PFSK-1 (cell line): ENCODE data around the gene RANBP3.

Experiments used
- FOXP2 ChIP-seq: optimal IDR thresholded peaks from 2 replicates; pipeline ENCODE3; 2011; ENCODE audit warnings: borderline replicate concordance, control low read depth, inconsistent platforms; ENCODE audit not compliant: insufficient read depth; ENCODE audit errors: extremely low read length, extremely low read depth
- POLR2AphosphoS5 ChIP-seq: IDR thresholded peaks from 2 replicates; pipeline ENCODE4 v1.6.1; 2012; ENCODE audit warnings: low read depth, mild to moderate bottlenecking, control low read depth, low read length, moderate library complexity
- REST ChIP-seq, 2 experiments: IDR thresholded peaks; 2 replicates each; pipeline versions ENCODE4 v1.6.1 to v1.8.0; 2011 to 2012; ENCODE audit warnings: low read depth in 2 of 2, low read length in 2 of 2, control low read depth in 1 of 2, inconsistent platforms in 1 of 2, mild to moderate bottlenecking in 1 of 2, moderate library complexity in 1 of 2; ENCODE audit not compliant: insufficient read depth in 1 of 2
- SIN3A ChIP-seq: IDR thresholded peaks from 2 replicates; pipeline ENCODE4 v1.6.1; 2012; ENCODE audit warnings: mild to moderate bottlenecking, low read length, moderate library complexity, borderline replicate concordance; ENCODE audit not compliant: insufficient read depth
- TAF1 ChIP-seq: IDR thresholded peaks from 2 replicates; pipeline ENCODE4 v1.6.1; 2012; ENCODE audit warnings: low read length, control low read depth, borderline replicate concordance; ENCODE audit not compliant: insufficient read depth

GRCh38 chr19:5870986-5871394, 107.0 kb downstream of the RANBP3 start:
- TF ChIP-seq REST (IDR thresholded peaks at IDR 0.05; ENCODE audit: insufficient read depth in 1 of 2, low read depth in 2 of 2, low read length in 2 of 2) (no peak), POLR2AphosphoS5 (no peak), TAF1 (no peak), SIN3A (no peak), FOXP2 (no peak)
